SK-N-SH (cell line): ENCODE measurements around the gene RBM47. TPM values are rescaled to one million over a fixed set of nuclear protein-coding genes. Genes with fewer than 3 reads are reported as not detected.

Experiments used
- CTCF ChIA-PET: fragments of 300-600, 350-600 bp; formaldehyde crosslinking; extraction: SDS; loops from one replicate; lab custom pipeline; 2021; lab: Yijun Ruan, JAX
- POLR2A ChIA-PET: fragments of 350-600 bp; sonication (Branson Sonifier 250); formaldehyde crosslinking; extraction: SDS; loops from one replicate; lab custom pipeline; 2020; ENCODE audit warnings: antibody characterized with exemption, inconsistent platforms; lab: Yijun Ruan, JAX
- DNase-seq: peaks from one replicate; pipeline ENCODE4 v3.0.0; 2012
- H2AFZ ChIP-seq: fragments of 200-600 bp; sonication (generic); 2 replicates; pipeline ENCODE4 v1.8.1; 2016; ENCODE audit warnings: antibody characterized with exemption, mild to moderate bottlenecking, low read depth
- H3F3A ChIP-seq: fragments of 200-600 bp; sonication (generic); replicated peaks from 2 replicates; pipeline ENCODE3; 2016; ENCODE audit warnings: antibody characterized with exemption, mild to moderate bottlenecking; ENCODE audit not compliant: insufficient read depth
- H3K27ac ChIP-seq, 2 experiments: fragments of 200-500 bp in 1 of 2; fragments of 200-600 bp in 1 of 2; sonication (Bioruptor generic) in 1 of 2; sonication (generic), shearing (Covaris generic) in 1 of 2; 2 replicates each; pipeline versions ENCODE4 v1.5.1 to v1.6.1; 2014 to 2016; ENCODE audit warnings: low read depth in 2 of 2, inconsistent platforms in 1 of 2, low read length in 1 of 2, mild to moderate bottlenecking in 1 of 2, mixed read lengths in 1 of 2
- H3K27me3 ChIP-seq: fragments of 200-600 bp; sonication (generic), shearing (Covaris generic); 2 replicates; pipeline ENCODE4 v1.6.1; 2016; ENCODE audit warnings: mixed run types; ENCODE audit not compliant: insufficient read depth
- H3K36me3 ChIP-seq, 2 experiments: fragments of 200-500 bp in 1 of 2; fragments of 200-600 bp in 1 of 2; sonication (Bioruptor generic) in 1 of 2; sonication (generic) in 1 of 2; replicated peaks in 1 of 2; 2 replicates each; pipeline versions ENCODE3 to v1.5.1; 2014 to 2016; ENCODE audit warnings: low read length in 1 of 2, mild to moderate bottlenecking in 1 of 2; ENCODE audit not compliant: insufficient read depth in 2 of 2, control insufficient read depth in 1 of 2
- H3K4me1 ChIP-seq, 2 experiments: fragments of 200-500 bp in 1 of 2; fragments of 200-600 bp in 1 of 2; sonication (Bioruptor generic) in 1 of 2; sonication (generic), shearing (Covaris generic) in 1 of 2; 2 replicates each; pipeline versions ENCODE4 v1.5.1 to v1.6.1; 2014 to 2016; ENCODE audit warnings: low read depth in 1 of 2, low read length in 1 of 2, mixed run types in 1 of 2; ENCODE audit not compliant: insufficient read depth in 2 of 2, control insufficient read depth in 1 of 2
- H3K4me2 ChIP-seq: fragments of 200-600 bp; sonication (generic), shearing (Covaris generic); 2 replicates; pipeline ENCODE4 v1.6.1; 2017; ENCODE audit warnings: mixed run types
- H3K4me3 ChIP-seq, 2 experiments: fragments of 200-500 bp in 1 of 2; fragments of 200-600 bp in 1 of 2; sonication (Bioruptor generic) in 1 of 2; sonication (generic), shearing (Covaris generic) in 1 of 2; 2 replicates each; pipeline versions ENCODE4 v1.5.1 to v1.8.1; 2014 to 2016; ENCODE audit warnings: low read depth in 2 of 2, inconsistent platforms in 1 of 2, low read length in 1 of 2, mild to moderate bottlenecking in 1 of 2, mixed read lengths in 1 of 2, moderate library complexity in 1 of 2
- H3K79me2 ChIP-seq: fragments of 200-600 bp; sonication (generic); 2 replicates; pipeline ENCODE4 v1.8.1; 2017; ENCODE audit warnings: mild to moderate bottlenecking; ENCODE audit not compliant: insufficient read depth
- H3K9ac ChIP-seq: fragments of 200-600 bp; sonication (generic); 2 replicates; pipeline ENCODE4 v1.6.1; 2017; ENCODE audit warnings: mixed run types
- H3K9me2 ChIP-seq: fragments of 200-600 bp; sonication (generic); 2 replicates; pipeline ENCODE4 v1.6.1; 2017; ENCODE audit warnings: mixed run types
- H3K9me3 ChIP-seq: fragments of 200-600 bp; sonication (generic); 2 replicates; pipeline ENCODE4 v1.6.1; 2017; ENCODE audit warnings: mixed run types, mild to moderate bottlenecking, moderate library complexity
- H4K20me1 ChIP-seq: fragments of 200-600 bp; sonication (generic); 2 replicates; pipeline ENCODE4 v1.6.1; 2017; ENCODE audit warnings: mild to moderate bottlenecking, mixed run types; ENCODE audit not compliant: insufficient read depth
- CHD2 ChIP-seq: fragments of 150-350 bp; IDR thresholded peaks from 2 replicates; pipeline ENCODE4 v1.6.1; 2018; ENCODE audit warnings: low read length; ENCODE audit not compliant: partially characterized antibody
- NFIC ChIP-seq: IDR thresholded peaks from 2 replicates; pipeline ENCODE4 v1.4.0; 2012; ENCODE audit warnings: borderline replicate concordance
- SIN3A ChIP-seq: IDR thresholded peaks from 2 replicates; pipeline ENCODE4 v1.6.1; 2012; ENCODE audit warnings: low read depth, mild to moderate bottlenecking, low read length, moderate library complexity, borderline replicate concordance
- TCF12 ChIP-seq: IDR thresholded peaks from 2 replicates; pipeline ENCODE4 v1.4.0; 2012
- TEAD4 ChIP-seq: IDR thresholded peaks from 2 replicates; pipeline ENCODE4 v1.4.0; 2012; ENCODE audit warnings: mild to moderate bottlenecking, borderline replicate concordance; ENCODE audit not compliant: insufficient read depth
- WGBS: methylation state at CpG from one replicate; pipeline ENCODE4 v1.1.6; 2017; ENCODE audit warnings: low lambda C conversion rate; 5-methylcytosine and 5-hydroxymethylcytosine counted together
- polyA plus RNA-seq, 3 experiments: library from polyadenylated mRNA; depleted of rRNA; stranded (reverse); fragments of >200 nt; gene quantifications; 2 replicates each; pipeline ENCODE4 v1.2.3, GENCODE V29; 2012
- TF ChIP-seq, protein P1 (sequence below): fragments of 150-350 bp; IDR thresholded peaks from 2 replicates; pipeline ENCODE4 v1.6.1; 2017; ENCODE audit warnings: antibody characterized with exemption, low read length, low read depth, borderline replicate concordance
- TF ChIP-seq, protein P2 (sequence below): IDR thresholded peaks from 2 replicates; pipeline ENCODE4 v1.4.0; 2012; ENCODE audit warnings: low read depth, borderline replicate concordance
- TF ChIP-seq, protein P3 (sequence below): fragments of 200-600 bp; sonication (generic); IDR thresholded peaks from 2 replicates; pipeline ENCODE4 v1.6.1; 2017; ENCODE audit warnings: antibody characterized with exemption, mild to moderate bottlenecking, moderate library complexity
- TF ChIP-seq, protein P4 (sequence below): IDR thresholded peaks from 2 replicates; pipeline ENCODE4 v1.4.0; 2012; ENCODE audit warnings: low read depth

Gene RBM47
- polyA plus RNA-seq, 1 of the 3 experiments (the other 2 are of a cell fraction), result 6.8 TPM

DNA sequence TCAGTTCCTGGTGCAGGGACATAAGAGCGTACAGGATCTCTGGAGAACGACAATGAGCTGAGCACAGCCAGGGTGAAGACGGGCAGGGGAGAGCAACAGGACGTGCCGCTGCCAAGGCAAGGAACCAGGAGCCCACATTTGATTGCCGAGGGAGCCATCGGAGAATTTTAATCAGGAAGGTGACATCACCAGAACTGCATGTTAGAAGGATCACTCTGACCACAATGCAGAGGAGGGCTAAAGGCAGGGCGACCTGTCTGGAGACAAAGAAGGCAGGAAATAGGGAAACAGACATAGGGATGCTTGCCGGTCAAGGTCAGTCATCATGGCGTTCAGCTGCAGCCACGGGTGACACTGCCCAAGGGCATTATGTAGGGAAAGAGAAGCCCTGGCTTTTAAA lies 81.4 kb downstream of the RBM47 start:
- Histone ChIP-seq H3K27me3 (no peaks in the 10 kb centered on the region), H4K20me1 (no peaks in the 10 kb centered on the region), H3K4me2 (peak overlapping the region; percentile 17; the same call in 1 of the 2 replicates), H3K9me2 (no peaks in the 10 kb centered on the region), H3K9me3 (no peaks in the 10 kb centered on the region), H3K36me3 (no peaks in the 10 kb centered on the region), H3K4me1 (no peaks in the 10 kb centered on the region; a peak in 1 of 4 replicates), H2AFZ (peak overlapping the region; percentile 87), H3K9ac (peak overlapping the region; percentile 35; the same call in 1 of the 2 replicates), H3F3A (peaks cover 14% of the 10 kb centered on the region), H3K27ac (peak overlapping the region in 1 of 2 experiments; percentile 69; a peak in 2 of 4 replicates), H3K79me2 (no peaks in the 10 kb centered on the region), H3K4me3 (no peak overlapping the region)
- 41% methylated on average over 11 of the region's 11 CpGs for WGBS
- TF ChIP-seq NFIC (no peak), TCF12 (peak; percentile 11; the same call in 1 of the 2 replicates), TEAD4 (no peak)
- ChIA-PET POLR2A (no interaction called here), CTCF (no interaction called here)
- DNase-seq, result no peak

DNA sequence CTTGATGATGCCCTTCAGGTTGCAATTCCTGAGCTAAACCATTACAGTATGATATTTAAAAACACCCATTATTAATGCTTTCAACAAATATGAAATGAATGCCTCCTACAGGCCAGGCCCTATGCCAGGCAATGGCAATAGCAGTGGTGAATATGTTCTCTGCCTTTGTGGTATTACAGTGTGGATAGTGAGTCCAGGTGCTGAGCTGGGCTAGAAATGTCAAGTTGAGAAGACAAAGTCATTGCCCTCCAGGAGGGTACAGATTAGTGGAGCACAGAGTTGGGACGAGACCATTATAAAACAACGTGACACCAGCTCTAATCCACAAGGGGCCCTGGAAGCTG lies 81.9 kb downstream of the RBM47 start:
- Histone ChIP-seq H3K4me3 (no peak overlapping the region), H3K9ac (peak overlapping the region; percentile 35; the same call in 1 of the 2 replicates), H3F3A (peaks cover 14% of the 10 kb centered on the region), H3K4me2 (peak overlapping the region; percentile 17; the same call in 1 of the 2 replicates), H3K9me3 (no peaks in the 10 kb centered on the region), H3K79me2 (no peaks in the 10 kb centered on the region), H2AFZ (peak overlapping the region; percentile 87), H3K36me3 (no peaks in the 10 kb centered on the region), H3K27ac (peak overlapping the region in 1 of 2 experiments; percentile 69; a peak in 2 of 4 replicates), H3K4me1 (no peaks in the 10 kb centered on the region; a peak in 1 of 4 replicates), H4K20me1 (no peaks in the 10 kb centered on the region), H3K9me2 (no peaks in the 10 kb centered on the region), H3K27me3 (no peaks in the 10 kb centered on the region)
- DNase-seq, result no peak
- POLR2A ChIA-PET, result no interaction called here
- TF ChIP-seq, protein P1, sequence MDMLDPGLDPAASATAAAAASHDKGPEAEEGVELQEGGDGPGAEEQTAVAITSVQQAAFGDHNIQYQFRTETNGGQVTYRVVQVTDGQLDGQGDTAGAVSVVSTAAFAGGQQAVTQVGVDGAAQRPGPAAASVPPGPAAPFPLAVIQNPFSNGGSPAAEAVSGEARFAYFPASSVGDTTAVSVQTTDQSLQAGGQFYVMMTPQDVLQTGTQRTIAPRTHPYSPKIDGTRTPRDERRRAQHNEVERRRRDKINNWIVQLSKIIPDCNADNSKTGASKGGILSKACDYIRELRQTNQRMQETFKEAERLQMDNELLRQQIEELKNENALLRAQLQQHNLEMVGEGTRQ, result no peak
- TF ChIP-seq, protein P2, sequence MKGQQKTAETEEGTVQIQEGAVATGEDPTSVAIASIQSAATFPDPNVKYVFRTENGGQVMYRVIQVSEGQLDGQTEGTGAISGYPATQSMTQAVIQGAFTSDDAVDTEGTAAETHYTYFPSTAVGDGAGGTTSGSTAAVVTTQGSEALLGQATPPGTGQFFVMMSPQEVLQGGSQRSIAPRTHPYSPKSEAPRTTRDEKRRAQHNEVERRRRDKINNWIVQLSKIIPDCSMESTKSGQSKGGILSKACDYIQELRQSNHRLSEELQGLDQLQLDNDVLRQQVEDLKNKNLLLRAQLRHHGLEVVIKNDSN, result no peak
- TF ChIP-seq SIN3A (no peak), CHD2 (no peak)
- TF ChIP-seq, protein P3, sequence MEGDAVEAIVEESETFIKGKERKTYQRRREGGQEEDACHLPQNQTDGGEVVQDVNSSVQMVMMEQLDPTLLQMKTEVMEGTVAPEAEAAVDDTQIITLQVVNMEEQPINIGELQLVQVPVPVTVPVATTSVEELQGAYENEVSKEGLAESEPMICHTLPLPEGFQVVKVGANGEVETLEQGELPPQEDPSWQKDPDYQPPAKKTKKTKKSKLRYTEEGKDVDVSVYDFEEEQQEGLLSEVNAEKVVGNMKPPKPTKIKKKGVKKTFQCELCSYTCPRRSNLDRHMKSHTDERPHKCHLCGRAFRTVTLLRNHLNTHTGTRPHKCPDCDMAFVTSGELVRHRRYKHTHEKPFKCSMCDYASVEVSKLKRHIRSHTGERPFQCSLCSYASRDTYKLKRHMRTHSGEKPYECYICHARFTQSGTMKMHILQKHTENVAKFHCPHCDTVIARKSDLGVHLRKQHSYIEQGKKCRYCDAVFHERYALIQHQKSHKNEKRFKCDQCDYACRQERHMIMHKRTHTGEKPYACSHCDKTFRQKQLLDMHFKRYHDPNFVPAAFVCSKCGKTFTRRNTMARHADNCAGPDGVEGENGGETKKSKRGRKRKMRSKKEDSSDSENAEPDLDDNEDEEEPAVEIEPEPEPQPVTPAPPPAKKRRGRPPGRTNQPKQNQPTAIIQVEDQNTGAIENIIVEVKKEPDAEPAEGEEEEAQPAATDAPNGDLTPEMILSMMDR, result peak; percentile 30
- TF ChIP-seq, protein P4, sequence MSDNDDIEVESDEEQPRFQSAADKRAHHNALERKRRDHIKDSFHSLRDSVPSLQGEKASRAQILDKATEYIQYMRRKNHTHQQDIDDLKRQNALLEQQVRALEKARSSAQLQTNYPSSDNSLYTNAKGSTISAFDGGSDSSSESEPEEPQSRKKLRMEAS, result 0 out of 2 replicates have a peak, but pooled peaks have one; percentile 7
- 85% methylated on average over 2 of the region's 2 CpGs for WGBS
- CTCF ChIA-PET, result no interaction called here
